Activated naive CD4-positive, alpha-beta T cell (primary cell): ENCODE data around the gene OR52B4.
"Not testable (repeated sequence)": the region's sequence is repeated elsewhere in the genome, so short reads cannot be mapped to it uniquely, and the experiment has no call there.

Experiments
- DNase-seq, 4 experiments: peaks; one replicate each; lab custom pipeline; 2025; lab: John Stamatoyannopoulos, UW

OR52B4 gene

GRCh38 chr11:4368286-4368685, at the start of gene OR52B4:
TSS of gene OR52B4 (minus strand) at chr11:4368386. CDS start at chr11:4368295, 91 bp downstream.
- no peak for DNase-seq

- no peak for DNase-seq
Observed at GRCh38 chr11:4416816-4417215, 48.6 kb upstream of the OR52B4 start.

- DNase-seq, result no peak
Observed at GRCh38 chr11:4416306-4416705, 48.1 kb upstream of the OR52B4 start.

GRCh38 chr11:4406206-4406605, 38.0 kb upstream of the OR52B4 start:
- DNase-seq, result not testable (repeated sequence)

GRCh38 chr11:4393858-4394223, 25.7 kb upstream of the OR52B4 start:
- DNase-seq, result no peak

- peak; percentile 24 to 83 (median 64) for DNase-seq
Observed at GRCh38 chr11:4393209-4393857, 25.1 kb upstream of the OR52B4 start, which contains the start of gene TRIM21. TSS of gene TRIM21 (minus strand) at chr11:4393702. CDS start at chr11:4390409, 3,293 bp downstream.

- DNase-seq, result no peak
Observed at GRCh38 chr11:4388221-4388620, 20.0 kb upstream of the OR52B4 start.

- DNase-seq, result no peak
Observed at GRCh38 chr11:4385978-4386740, 18.0 kb upstream of the OR52B4 start.

GRCh38 chr11:4381901-4382300, 13.7 kb upstream of the OR52B4 start:
- DNase-seq, result no peak

- DNase-seq, result no peak
Observed at GRCh38 chr11:4375431-4376140, 7.4 kb upstream of the OR52B4 start.

GRCh38 chr11:4370166-4370565, 2.0 kb upstream of the OR52B4 start:
- DNase-seq, result no peak

- not testable (repeated sequence) for DNase-seq
Observed at GRCh38 chr11:4348142-4348541, 20.0 kb downstream of the OR52B4 start.

- DNase-seq, result not testable (repeated sequence)
Observed at GRCh38 chr11:4345366-4345765, 22.8 kb downstream of the OR52B4 start.

GRCh38 chr11:4334356-4334755, 33.8 kb downstream of the OR52B4 start:
- DNase-seq, result not testable (repeated sequence)
